H1 (cell line): ENCODE results near the gene CCDC40. TPM values are rescaled to one million over a fixed set of nuclear protein-coding genes. Genes with fewer than 3 reads are reported as not detected.

Experiments
- CTCF ChIA-PET: fragments of 300-600 bp; sonication (Branson Sonifier 250); formaldehyde crosslinking; loops from one replicate; lab custom pipeline; 2021; ENCODE audit not compliant: partially characterized antibody; lab: Charles Lee
- POLR2A ChIA-PET: fragments of 300-600 bp; sonication (Branson Sonifier 250); formaldehyde crosslinking; loops from one replicate; lab custom pipeline; 2021; ENCODE audit warnings: inconsistent platforms; ENCODE audit not compliant: partially characterized antibody; lab: Charles Lee
- DNase-seq, 2 experiments: peaks; one replicate each; pipeline versions ENCODE4 v3.0.0 to v3.0.0-alpha.2; 2010 to 2022; ENCODE audit warnings: low spot score in 2 of 2, low read depth in 1 of 2, mixed read lengths in 1 of 2
- FAIRE-seq: peaks from 2 replicates; lab custom pipeline; 2011; peaks lifted over from hg19 to GRCh38; lab: Jason Lieb, UNC
- H2AFZ ChIP-seq: 2 replicates; pipeline ENCODE4 v1.8.1; 2012; ENCODE audit warnings: low read length, inconsistent platforms
- H2AK5ac ChIP-seq: 2 replicates; pipeline ENCODE4 v1.6.1; 2013; ENCODE audit warnings: low read depth, low read length
- H2BK120ac ChIP-seq: replicated peaks from 2 replicates; pipeline ENCODE3; 2013; ENCODE audit warnings: low read depth, low read length, inconsistent platforms
- H2BK12ac ChIP-seq: 2 replicates; pipeline ENCODE4 v1.6.1; 2013; ENCODE audit warnings: low read depth, low read length
- H2BK15ac ChIP-seq: 2 replicates; pipeline ENCODE4 v1.6.1; 2013; ENCODE audit warnings: low read length
- H2BK20ac ChIP-seq: 2 replicates; pipeline ENCODE4 v1.6.1; 2013; ENCODE audit warnings: low read length
- H2BK5ac ChIP-seq: 2 replicates; pipeline ENCODE4 v1.6.1; 2013; ENCODE audit warnings: low read depth, low read length
- H3K14ac ChIP-seq: 2 replicates; pipeline ENCODE4 v1.6.1; 2013; ENCODE audit warnings: inconsistent platforms; ENCODE audit not compliant: insufficient read length
- H3K18ac ChIP-seq: 2 replicates; pipeline ENCODE4 v1.6.1; 2013; ENCODE audit warnings: low read length; ENCODE audit errors: extremely low read depth
- H3K23ac ChIP-seq: 2 replicates; pipeline ENCODE4 v1.6.1; 2013; ENCODE audit warnings: inconsistent platforms; ENCODE audit not compliant: insufficient read length
- H3K23me2 ChIP-seq: 2 replicates; pipeline ENCODE4 v1.6.1; 2013; ENCODE audit warnings: low read depth, low read length
- H3K27ac ChIP-seq: 2 replicates; pipeline ENCODE4 v1.6.1; 2011; ENCODE audit warnings: low read depth, low read length, inconsistent platforms
- H3K27me3 ChIP-seq, 4 experiments: replicated peaks in 1 of 4; 1 replicate in 1 of 4; 2 replicates in 3 of 4; pipeline versions ENCODE4 v1.6.1 to v1.8.1; 2011 to 2013; ENCODE audit warnings: low read length in 3 of 4, mild to moderate bottlenecking in 3 of 4, inconsistent platforms in 2 of 4, mixed read lengths in 2 of 4, moderate library complexity in 1 of 4; ENCODE audit not compliant: control insufficient read depth in 3 of 4, insufficient read depth in 3 of 4; ENCODE audit errors: extremely low read depth in 1 of 4
- H3K36me3 ChIP-seq, 4 experiments: 2 replicates each; pipeline versions ENCODE4 v1.6.1 to v1.8.1; 2011 to 2013; ENCODE audit warnings: mild to moderate bottlenecking in 4 of 4, low read length in 3 of 4, moderate library complexity in 2 of 4, control low read depth in 1 of 4, inconsistent platforms in 1 of 4; ENCODE audit not compliant: insufficient read depth in 4 of 4, control insufficient read depth in 2 of 4
- H3K4ac ChIP-seq: replicated peaks from 2 replicates; pipeline ENCODE3; 2013; ENCODE audit warnings: low read length, low read depth, mixed read lengths, inconsistent platforms; ENCODE audit not compliant: insufficient read length
- H3K4me1 ChIP-seq, 4 experiments: replicated peaks in 1 of 4; 1 replicate in 1 of 4; 2 replicates in 3 of 4; pipeline versions ENCODE4 v1.6.1 to v1.8.1; 2011 to 2013; ENCODE audit warnings: low read length in 3 of 4, inconsistent platforms in 2 of 4, mixed read lengths in 1 of 4; ENCODE audit not compliant: insufficient read depth in 4 of 4, control insufficient read depth in 3 of 4
- H3K4me2 ChIP-seq, 2 experiments: 2 replicates each; pipeline versions ENCODE4 v1.6.1 to v1.8.1; 2011 to 2013; ENCODE audit warnings: low read depth in 2 of 2, low read length in 2 of 2, control low read depth in 1 of 2, inconsistent platforms in 1 of 2, mild to moderate bottlenecking in 1 of 2; ENCODE audit not compliant: insufficient read depth in 1 of 2
- H3K4me3 ChIP-seq, 4 experiments: fragments of 200-600, 300-600 bp in 1 of 4; sonication (generic), shearing (Covaris generic), sonication (Bioruptor Twin) in 1 of 4; 2 replicates each; pipeline versions ENCODE4 v1.5.1 to v1.8.1; 2011 to 2016; ENCODE audit warnings: low read length in 4 of 4, low read depth in 3 of 4, control low read depth in 2 of 4, inconsistent platforms in 2 of 4, mild to moderate bottlenecking in 2 of 4, mixed read lengths in 1 of 4, moderate library complexity in 1 of 4; ENCODE audit not compliant: insufficient read depth in 2 of 4; ENCODE audit errors: extremely low read depth in 1 of 4
- H3K56ac ChIP-seq: replicated peaks from 2 replicates; pipeline ENCODE3; 2013; ENCODE audit warnings: low read depth, mild to moderate bottlenecking, mixed read lengths, low read length, inconsistent platforms; ENCODE audit not compliant: insufficient read length
- H3K79me1 ChIP-seq: 2 replicates; pipeline ENCODE4 v1.6.1; 2013; ENCODE audit warnings: low read depth, low read length, control low read depth
- H3K79me2 ChIP-seq, 2 experiments: 2 replicates each; pipeline versions ENCODE4 v1.6.1 to v1.8.1; 2012 to 2013; ENCODE audit warnings: low read length in 2 of 2, mild to moderate bottlenecking in 2 of 2, inconsistent platforms in 1 of 2; ENCODE audit not compliant: insufficient read depth in 2 of 2, control insufficient read depth in 1 of 2
- H3K9ac ChIP-seq, 4 experiments: replicated peaks in 1 of 4; 1 replicate in 1 of 4; 2 replicates in 3 of 4; pipeline versions ENCODE4 v1.6.1 to v1.8.1; 2011 to 2013; ENCODE audit warnings: low read depth in 3 of 4, low read length in 3 of 4, control low read depth in 2 of 4, mild to moderate bottlenecking in 2 of 4, moderate library complexity in 2 of 4, inconsistent platforms in 1 of 4; ENCODE audit errors: extremely low read depth in 1 of 4
- H3K9me3 ChIP-seq, 2 experiments: 2 replicates each; pipeline versions ENCODE4 v1.6.1 to v1.8.1; 2012 to 2013; ENCODE audit warnings: mild to moderate bottlenecking in 2 of 2, moderate library complexity in 2 of 2, control low read depth in 1 of 2, inconsistent platforms in 1 of 2, low read depth in 1 of 2, low read length in 1 of 2, mixed read lengths in 1 of 2; ENCODE audit not compliant: insufficient read depth in 2 of 2
- H4K20me1 ChIP-seq, 2 experiments: replicated peaks in 1 of 2; 2 replicates each; pipeline versions ENCODE3 to v1.8.1; 2011 to 2013; ENCODE audit warnings: inconsistent platforms in 2 of 2, low read length in 2 of 2, mild to moderate bottlenecking in 1 of 2; ENCODE audit not compliant: insufficient read depth in 2 of 2, control insufficient read depth in 1 of 2
- H4K5ac ChIP-seq: 2 replicates; pipeline ENCODE4 v1.6.1; 2013; ENCODE audit warnings: low read length, low read depth, mixed read lengths, inconsistent platforms; ENCODE audit not compliant: insufficient read length
- H4K8ac ChIP-seq: 2 replicates; pipeline ENCODE4 v1.8.0; 2013; ENCODE audit warnings: mild to moderate bottlenecking, moderate library complexity, low read length, inconsistent platforms; ENCODE audit not compliant: insufficient read depth; ENCODE audit errors: extremely low read depth
- H4K91ac ChIP-seq: replicated peaks from 2 replicates; pipeline ENCODE3; 2013; ENCODE audit warnings: low read length, mixed read lengths, inconsistent platforms; ENCODE audit not compliant: insufficient read length
- FOSL1 ChIP-seq: IDR thresholded peaks from 2 replicates; pipeline ENCODE4 v1.6.1; 2011; ENCODE audit warnings: mild to moderate bottlenecking, low read depth, low read length, moderate library complexity; ENCODE audit not compliant: insufficient read depth
- KDM5A ChIP-seq: fragments of 200-600 bp; IDR thresholded peaks from 2 replicates; pipeline ENCODE4 v1.7.1; 2012; ENCODE audit warnings: mild to moderate bottlenecking, low read length, inconsistent platforms, mixed read lengths
- NANOG ChIP-seq: IDR thresholded peaks from 2 replicates; pipeline ENCODE4 v1.6.1; 2011; ENCODE audit warnings: low read length, low read depth, mild to moderate bottlenecking, inconsistent platforms; ENCODE audit not compliant: insufficient read depth, poor library complexity, severe bottlenecking
- WGBS, 2 experiments: shearing (Covaris generic) in 1 of 2; methylation state at CpG; one replicate each; pipeline versions ENCODE4 v1.1.6 to v1.1.7; 2013 to 2015; ENCODE audit warnings: low lambda C conversion rate in 2 of 2, mixed read lengths in 2 of 2, inconsistent platforms in 1 of 2, low coverage in 1 of 2, missing lambda C conversion rate in 1 of 2; ENCODE audit not compliant: insufficient replicate concordance in 2 of 2, insufficient coverage in 1 of 2, insufficient read length in 1 of 2; ENCODE audit errors: extremely low coverage in 1 of 2, missing lambda C conversion rate in 1 of 2; 5-methylcytosine and 5-hydroxymethylcytosine counted together
- polyA plus RNA-seq, 7 experiments: library from polyadenylated mRNA; depleted of rRNA in 3 of 7; stranded (reverse) in 5 of 7; unstranded in 2 of 7; fragments of >200 nt in 5 of 7; fragments of 200-250 nt in 2 of 7; gene quantifications; 1 replicate in 5 of 7; 2 replicates in 1 of 7; 4 replicates in 1 of 7; pipeline versions ENCODE4 v1.2.1 to v1.2.3, GENCODE V29; 2011 to 2013; ENCODE audit warnings: missing spikeins in 2 of 7, mixed read lengths in 2 of 7
- total RNA-seq: library from RNA; stranded (reverse); fragmentation: NEBNext Ultra II Directional; extraction: Animal tissue kit (Norgen Biotek cat#: 25700); gene quantifications from 2 replicates; pipeline ENCODE4 v1.2.1, GENCODE V29; 2021

The CCDC40 gene
- total and polyA plus RNA-seq, 2 of the 8 experiments (the other 6 are each of a cell fraction or from before 2014, with no cell fraction given) = 4.1 to 11.5 TPM

DNA sequence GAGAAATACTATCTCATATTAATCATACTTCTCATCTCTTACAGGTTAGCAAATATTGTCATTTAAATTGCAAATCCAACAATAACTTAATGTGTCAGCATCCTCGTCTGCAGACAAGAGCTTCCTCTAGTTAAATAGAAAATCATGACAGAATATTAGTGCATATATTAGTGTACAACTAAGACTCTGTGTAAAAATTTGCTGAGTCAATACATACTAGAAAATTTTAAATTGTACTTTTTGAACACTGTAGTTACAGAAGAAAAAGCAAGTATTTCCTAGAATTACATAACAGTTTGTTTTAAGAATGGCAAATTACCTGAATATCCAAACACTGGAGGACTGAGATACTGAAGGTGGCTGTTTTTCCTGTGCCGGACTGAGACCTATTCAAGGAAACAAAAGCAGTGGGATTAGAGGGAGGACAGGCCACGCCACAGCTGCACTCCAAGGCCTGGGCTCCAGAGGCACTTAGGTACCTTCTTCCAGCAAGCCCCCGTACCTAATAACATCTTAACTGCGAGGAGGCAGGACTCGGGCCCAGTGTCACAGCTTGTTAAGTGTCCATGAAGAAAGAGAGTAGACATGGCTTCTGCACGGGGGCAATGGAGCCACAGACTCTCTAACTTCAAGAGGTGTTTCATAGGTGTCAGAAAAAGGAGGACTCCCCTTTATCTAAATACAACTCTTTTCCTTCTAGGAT lies 105.2 kb downstream of the CCDC40 start:
- H3K23ac ChIP-seq = no peak overlapping the region
- no peak overlapping the region for H2BK12ac ChIP-seq
- H2BK20ac ChIP-seq = no peak overlapping the region
- H2BK5ac ChIP-seq = no peak overlapping the region
- H3K14ac ChIP-seq = no peak overlapping the region
- no peaks in the 10 kb centered on the region for H3K27me3 ChIP-seq
- H3K27ac ChIP-seq = no peak overlapping the region
- H3K4me3 ChIP-seq = no peak overlapping the region
- peaks cover 7% of the 10 kb centered on the region for H3K23me2 ChIP-seq
- no peak overlapping the region for H3K4ac ChIP-seq
- CTCF ChIA-PET = interaction anchor here (0.9 to 3.2 kb wide), 7 partner anchors 8 to 59 kb away, joined by 3 to 10 read pairs (median 5); partner anchors contain the start of gene GAA
- no peak overlapping the region for H2AFZ ChIP-seq
- peaks cover 16% of the 10 kb centered on the region for H3K79me1 ChIP-seq
- no peak overlapping the region for H2BK120ac ChIP-seq
- peaks cover 19 to 42% of the 10 kb centered on the region in 2 experiments for H3K79me2 ChIP-seq
- FAIRE-seq = no peak
- H3K4me2 ChIP-seq = no peak overlapping the region
- H3K56ac ChIP-seq = no peak overlapping the region
- H4K91ac ChIP-seq = no peak overlapping the region
- no peak overlapping the region for H2BK15ac ChIP-seq
- no peak for DNase-seq
- no peak overlapping the region for H4K8ac ChIP-seq
- WGBS, 2 experiments = 96% methylated on average over 7 of the region's 7 CpGs; no CpG with 5 or more reads in 1 of the 2 experiments
- H3K18ac ChIP-seq = no peak overlapping the region
- POLR2A ChIA-PET = interaction anchor here (0.7 to 11.5 kb wide), 6 partner anchors 17 to 117 kb away, joined by 3 to 103 read pairs (median 4); partner anchors contain the start of gene GAA
- peaks cover 51 to 74% (median 69%) of the 10 kb centered on the region in 4 experiments for H3K36me3 ChIP-seq
- H4K5ac ChIP-seq = no peak overlapping the region
- H3K9ac ChIP-seq = no peak overlapping the region
- H2AK5ac ChIP-seq = no peak overlapping the region
- H3K4me1 ChIP-seq = peaks cover 0 to 13% (median 3%) of the 10 kb centered on the region in 4 experiments; a peak in 4 of 7 replicates
- no peaks in the 10 kb centered on the region for H3K9me3 ChIP-seq
- peaks cover 11 to 33% of the 10 kb centered on the region in 2 experiments for H4K20me1 ChIP-seq
- TF ChIP-seq FOSL1 (no peak), NANOG (no peak), KDM5A (no peak)
